Gastroesophageal sphincter (tissue), 4 donors: ENCODE results near the gene HIVEP2. TPM values are rescaled to one million over a fixed set of nuclear protein-coding genes. Genes with fewer than 3 reads are reported as not detected.

ENCODE experiments used
- ATAC-seq: fragments of 150-250 bp; one replicate; pipeline ENCODE4 v1.9.1; 2016; ENCODE audit warnings: mild to moderate bottlenecking, moderate library complexity
- H3K27ac ChIP-seq, 4 donors: fragments of 200-600 bp; sonication (generic) in 3 of 4; 1 replicate in 3 of 4; 2 replicates in 1 of 4; pipeline ENCODE4 v1.5.1; 2016 to 2019
- H3K27me3 ChIP-seq: fragments of 200-600 bp; sonication (generic); one replicate; pipeline ENCODE4 v1.5.1; 2019
- H3K36me3 ChIP-seq, 2 donors: fragments of 200-600 bp; sonication (generic); one replicate each; pipeline ENCODE4 v1.5.1; 2019; ENCODE audit warnings: control low read depth in 1 of 2
- H3K4me1 ChIP-seq, 3 donors: fragments of 200-600 bp; sonication (generic); 1 replicate in 2 of 3; 2 replicates in 1 of 3; pipeline ENCODE4 v1.5.1; 2016 to 2019; ENCODE audit warnings: control low read depth in 2 of 3
- H3K4me3 ChIP-seq, 2 donors: fragments of 200-600 bp; sonication (generic); one replicate each; pipeline ENCODE4 v1.5.1; 2019; ENCODE audit warnings: mild to moderate bottlenecking in 1 of 2, moderate library complexity in 1 of 2
- H3K9me3 ChIP-seq, 3 donors: fragments of 200-600 bp; sonication (generic); one replicate each; pipeline ENCODE4 v1.5.1; 2017 to 2019; ENCODE audit warnings: control low read depth in 2 of 3
- CTCF ChIP-seq, 4 experiments: fragments of 200-600 bp in 2 of 4; fragments of 450-650 bp in 2 of 4; sonication (generic) in 1 of 4; IDR thresholded peaks; one replicate each; pipeline ENCODE4 v1.5.1; 2017 to 2019; ENCODE audit warnings: antibody characterized with exemption in 4 of 4, mild to moderate bottlenecking in 2 of 4, moderate library complexity in 2 of 4
- EP300 ChIP-seq: sonication (generic); formaldehyde crosslinking; IDR thresholded peaks from one replicate; pipeline ENCODE4 v1.6.1; 2017; ENCODE audit warnings: antibody characterized with exemption, mild to moderate bottlenecking
- POLR2A ChIP-seq, 2 donors: fragments of 450-650 bp; IDR thresholded peaks; one replicate each; pipeline ENCODE4 v1.6.1; 2017; ENCODE audit warnings: antibody characterized with exemption in 2 of 2, mild to moderate bottlenecking in 2 of 2, moderate library complexity in 1 of 2
- POLR2AphosphoS5 ChIP-seq: sonication (generic); formaldehyde crosslinking; IDR thresholded peaks from one replicate; pipeline ENCODE4 v1.6.1; 2017; ENCODE audit warnings: antibody characterized with exemption
- WGBS, 2 donors: methylation state at CpG; one replicate each; pipeline ENCODE4 v1.1.5; 2018; ENCODE audit warnings: low coverage in 1 of 2; 5-methylcytosine and 5-hydroxymethylcytosine counted together
- total RNA-seq, 4 donors: library from RNA; depleted of rRNA; stranded (reverse); fragments of >200 nt; gene quantifications; one replicate each; pipeline ENCODE4 v1.1.0, GENCODE V29; 2016

HIVEP2 gene
- total RNA-seq, 4 donors from 2014 or later = 17.1 to 28.1 (median 24.9) TPM

- ATAC-seq = no peak
Measured at GRCh38 chr6:142756215-142756630, 188.8 kb downstream of the HIVEP2 start.

DNA sequence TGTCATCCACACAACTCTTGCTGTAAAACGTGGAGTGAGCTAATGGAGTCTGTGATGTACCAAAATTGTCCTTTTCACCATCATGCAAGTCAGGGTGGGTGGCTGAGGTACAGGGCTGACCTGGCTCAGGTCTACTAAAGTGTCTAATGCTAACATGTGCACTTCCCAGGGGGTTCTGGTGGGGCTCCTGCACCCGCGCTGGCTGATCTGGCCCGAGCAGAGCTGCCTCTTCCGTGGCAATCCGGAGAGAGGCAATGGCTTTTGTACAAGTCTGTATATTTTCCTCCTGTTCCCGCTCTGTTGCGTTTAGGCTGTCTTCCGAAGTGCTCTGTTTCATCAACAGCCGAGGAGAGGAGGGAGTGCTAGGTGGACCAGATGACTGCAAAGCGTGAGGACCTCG, 191.8 kb downstream of the HIVEP2 start:
- 50% methylated on average over 1 of the region's 12 CpGs for WGBS, 2 donors
- H3K4me3 ChIP-seq = no peak overlapping the region
- no peaks in the 10 kb centered on the region for H3K27me3 ChIP-seq
- no peaks in the 10 kb centered on the region for H3K9me3 ChIP-seq
- ATAC-seq = no peak
- no peak overlapping the region for H3K27ac ChIP-seq
- H3K36me3 ChIP-seq = peaks cover 0 to 57% of the 10 kb centered on the region in 2 donors
- no peak for TF ChIP-seq CTCF (IDR thresholded peaks at IDR 0.05)
- no peak for TF ChIP-seq POLR2AphosphoS5
- TF ChIP-seq POLR2A (IDR thresholded peaks at IDR 0.05) = no peak
- no peak for TF ChIP-seq EP300
- H3K4me1 ChIP-seq = no peaks in the 10 kb centered on the region

More at GRCh38 chr6:142756215-142756630, 188.8 kb downstream of the HIVEP2 start:
- H3K4me3 ChIP-seq = no peak overlapping the region
- TF ChIP-seq POLR2A (IDR thresholded peaks at IDR 0.05) (no peak), POLR2AphosphoS5 (no peak), CTCF (IDR thresholded peaks at IDR 0.05) (no peak), EP300 (no peak)
- 86% methylated on average over 2 of the region's 2 CpGs; no CpG with 5 or more reads in 1 of the 2 donors for WGBS, 2 donors
- H3K27me3 ChIP-seq = no peaks in the 10 kb centered on the region
- no peaks in the 10 kb centered on the region for H3K9me3 ChIP-seq
- H3K36me3 ChIP-seq = peaks cover 0 to 87% of the 10 kb centered on the region in 2 donors
- no peak overlapping the region for H3K27ac ChIP-seq
- H3K4me1 ChIP-seq = no peaks in the 10 kb centered on the region

DNA sequence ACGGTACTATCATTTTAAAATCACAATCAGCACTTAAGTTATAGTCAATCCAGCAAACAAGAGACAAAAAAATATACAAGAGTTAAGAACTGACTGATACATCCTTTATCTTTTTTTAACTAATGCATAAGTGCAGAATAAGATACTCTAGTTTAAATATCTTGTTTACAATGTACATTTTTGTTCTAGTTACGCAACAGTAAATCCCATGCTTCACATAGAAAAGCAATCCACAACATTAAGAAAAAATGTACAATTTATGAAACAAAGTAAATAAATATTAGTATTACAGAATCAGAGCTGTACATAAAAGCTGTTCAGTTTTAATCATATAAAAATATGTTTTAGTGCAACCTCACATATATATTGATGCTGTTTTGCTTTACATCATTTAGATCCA, 192.6 kb downstream of the HIVEP2 start:
- TF ChIP-seq EP300 (no peak), CTCF (IDR thresholded peaks at IDR 0.05) (no peak), POLR2A (IDR thresholded peaks at IDR 0.05) (no peak), POLR2AphosphoS5 (no peak)
- WGBS, 2 donors = 95 to 96% methylated on average over 2 of the region's 2 CpGs
- Histone ChIP-seq H3K9me3 (no peaks in the 10 kb centered on the region), H3K27ac (no peak overlapping the region), H3K36me3 (peaks cover 0 to 49% of the 10 kb centered on the region in 2 donors), H3K27me3 (no peaks in the 10 kb centered on the region), H3K4me3 (no peak overlapping the region), H3K4me1 (no peaks in the 10 kb centered on the region)
- no peak for ATAC-seq

DNA sequence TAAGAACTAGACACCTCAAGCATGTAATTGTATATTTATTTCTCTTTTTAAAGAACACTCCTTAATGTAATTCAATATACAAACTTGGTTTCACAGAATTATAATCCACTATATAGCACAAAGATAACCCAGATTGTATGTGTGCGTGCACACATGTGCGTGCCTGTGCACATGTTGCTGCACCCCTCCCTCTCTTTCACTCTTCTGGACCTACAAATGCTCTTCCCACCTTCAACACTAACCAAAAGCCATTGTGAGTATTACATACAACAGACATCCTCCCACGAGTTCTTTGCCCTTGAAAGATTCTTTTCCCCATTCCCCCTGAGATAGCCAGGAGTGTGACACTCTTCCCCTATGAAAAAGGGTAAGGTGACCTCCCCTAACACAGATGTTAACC, 193.5 kb downstream of the HIVEP2 start:
- H3K27me3 ChIP-seq = no peaks in the 10 kb centered on the region
- H3K36me3 ChIP-seq = peaks cover 0 to 41% of the 10 kb centered on the region in 2 donors
- 84 to 88% methylated on average over 3 of the region's 3 CpGs for WGBS, 2 donors
- no peaks in the 10 kb centered on the region for H3K4me1 ChIP-seq
- H3K27ac ChIP-seq = no peak overlapping the region
- H3K4me3 ChIP-seq = no peak overlapping the region
- ATAC-seq = no peak
- TF ChIP-seq POLR2AphosphoS5 (no peak), EP300 (no peak), POLR2A (IDR thresholded peaks at IDR 0.05) (no peak), CTCF (IDR thresholded peaks at IDR 0.05) (no peak)
- no peaks in the 10 kb centered on the region for H3K9me3 ChIP-seq

DNA sequence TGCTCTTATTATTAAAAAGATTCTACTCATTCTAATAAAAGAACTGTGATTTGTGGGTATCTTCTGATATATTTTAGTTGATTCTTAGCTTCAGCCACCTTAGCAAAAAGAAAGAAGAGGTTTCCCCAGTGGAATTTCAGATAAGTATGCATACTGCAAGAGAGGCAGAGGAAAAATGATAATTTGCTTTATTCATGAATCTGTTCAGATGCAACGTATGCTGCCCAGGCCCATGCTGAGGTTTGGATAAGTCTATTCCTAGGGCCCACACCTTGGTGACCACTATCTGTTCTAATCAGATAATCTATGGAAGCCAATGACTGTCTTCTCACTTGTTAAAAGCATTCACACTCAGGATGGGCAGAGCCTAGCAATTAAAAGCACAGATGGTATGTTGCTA, 194.0 kb downstream of the HIVEP2 start:
- H3K9me3 ChIP-seq = no peaks in the 10 kb centered on the region
- H3K27ac ChIP-seq = no peak overlapping the region
- H3K4me1 ChIP-seq = no peaks in the 10 kb centered on the region
- no peaks in the 10 kb centered on the region for H3K27me3 ChIP-seq
- 56 to 100% methylated on average over 1 of the region's 1 CpG for WGBS, 2 donors
- no peak overlapping the region for H3K4me3 ChIP-seq
- no peak for ATAC-seq
- TF ChIP-seq CTCF (IDR thresholded peaks at IDR 0.05) = no peak
- H3K36me3 ChIP-seq = peaks cover 0 to 37% of the 10 kb centered on the region in 2 donors
